NCI-H2196 treated with DMSO at 0.1 percent for 48 hours (cell line): ENCODE results near the gene EFCAB11.

Source experiments
- DNase-seq: peaks from one replicate; lab custom pipeline; 2025; ENCODE audit not compliant: unreplicated experiment; lab: John Stamatoyannopoulos, UW

The EFCAB11 gene

GRCh38 chr14:89828471-89829165 is 125.9 kb downstream of the EFCAB11 start:
- DNase-seq = no peak

DNA sequence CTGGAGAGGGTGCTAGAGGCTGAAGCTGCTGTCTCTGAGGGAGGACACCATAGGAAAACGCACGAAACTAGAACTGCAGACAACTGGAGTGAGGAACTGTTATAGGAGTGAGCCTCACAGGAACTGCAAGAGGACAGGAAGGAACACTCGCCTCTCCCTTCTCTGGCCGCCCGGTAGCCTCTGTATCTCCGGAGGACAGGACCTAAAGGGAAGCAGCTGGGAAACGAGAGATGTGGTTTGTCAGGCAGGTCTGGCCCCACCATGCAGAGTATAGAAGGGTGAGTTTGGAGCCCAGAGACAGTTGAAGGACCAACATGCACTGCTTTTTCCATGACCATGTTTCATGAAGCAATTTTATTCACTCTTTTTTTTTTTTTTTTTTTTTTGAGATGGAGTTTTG is 127.3 kb downstream of the EFCAB11 start:
- no peak for DNase-seq

DNA sequence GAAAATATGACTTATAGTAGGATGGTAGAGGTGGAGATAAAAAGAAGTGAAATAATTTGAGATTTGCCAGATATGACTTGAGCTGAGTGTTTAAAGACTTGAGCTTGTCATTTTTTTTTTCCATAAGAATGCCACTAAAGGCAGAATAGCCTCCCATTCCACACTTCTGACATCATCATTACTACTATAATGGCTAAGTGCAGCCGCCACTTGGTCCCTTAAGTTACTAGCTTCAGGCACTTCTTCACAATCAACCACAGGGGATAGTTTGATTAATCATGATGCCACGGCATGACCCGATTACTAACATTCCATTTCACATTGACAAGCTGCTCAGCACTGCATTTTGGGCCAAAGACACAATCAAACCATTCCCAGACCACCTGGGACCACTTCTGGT is 127.9 kb downstream of the EFCAB11 start:
- DNase-seq = no peak

DNA sequence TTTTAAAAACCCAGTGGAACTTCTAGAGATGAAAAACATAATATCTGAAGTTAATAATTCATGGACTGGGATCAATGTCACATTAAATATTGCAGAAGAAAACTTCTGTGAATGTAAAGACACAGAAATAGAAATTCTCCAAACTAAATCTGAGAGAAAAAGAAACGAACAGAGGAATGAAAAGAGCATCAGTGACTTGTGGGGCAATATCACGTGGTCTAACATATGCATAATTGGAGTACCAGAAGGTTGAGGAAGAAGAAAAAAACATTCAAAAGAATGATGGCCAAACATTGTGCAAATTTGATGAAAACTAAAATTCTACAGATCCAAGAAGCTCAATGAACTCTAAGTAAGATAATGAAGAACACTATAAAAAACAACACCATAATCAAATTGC is 130.8 kb downstream of the EFCAB11 start:
- no peak for DNase-seq

DNA sequence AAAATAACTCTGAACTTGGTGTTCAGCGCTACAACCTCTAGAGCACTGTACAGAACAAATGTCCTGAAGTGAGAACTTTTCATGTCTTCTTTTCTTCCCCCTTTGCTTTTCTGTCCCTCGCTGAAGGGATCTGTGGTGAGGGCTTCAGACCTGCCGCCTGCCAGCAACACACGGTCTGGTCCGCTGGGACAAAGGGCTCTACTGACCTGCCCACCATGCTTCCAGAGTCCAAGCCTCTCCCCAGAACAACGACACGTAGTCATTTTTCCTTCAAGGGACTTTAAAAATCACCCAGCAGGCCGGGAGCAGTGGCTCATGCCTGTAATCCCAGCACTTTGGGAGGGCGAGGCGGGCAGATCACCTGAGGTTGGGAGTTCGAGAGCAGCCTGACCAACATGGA is 140.4 kb downstream of the EFCAB11 start:
- DNase-seq = no peak

DNA sequence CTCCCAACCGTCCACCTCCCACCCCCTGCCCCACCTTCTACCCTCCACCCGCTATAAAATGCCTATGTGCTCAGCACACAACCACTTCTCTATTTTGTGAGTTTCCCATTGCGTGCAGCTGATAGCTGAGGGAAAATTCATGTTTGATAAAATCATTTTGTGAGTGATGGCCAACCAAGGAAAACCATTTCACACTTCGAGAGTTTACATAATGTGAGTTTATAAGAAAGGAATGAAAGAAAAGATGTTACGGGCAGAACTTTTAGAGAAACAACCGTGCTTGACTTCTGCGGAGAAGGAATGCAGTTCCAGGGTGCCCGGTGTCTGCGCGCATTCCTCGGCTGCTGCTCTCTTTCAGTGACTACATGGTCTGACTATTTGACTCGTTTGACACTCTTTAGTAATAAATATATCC is 140.9 kb downstream of the EFCAB11 start:
- DNase-seq = no peak

DNA sequence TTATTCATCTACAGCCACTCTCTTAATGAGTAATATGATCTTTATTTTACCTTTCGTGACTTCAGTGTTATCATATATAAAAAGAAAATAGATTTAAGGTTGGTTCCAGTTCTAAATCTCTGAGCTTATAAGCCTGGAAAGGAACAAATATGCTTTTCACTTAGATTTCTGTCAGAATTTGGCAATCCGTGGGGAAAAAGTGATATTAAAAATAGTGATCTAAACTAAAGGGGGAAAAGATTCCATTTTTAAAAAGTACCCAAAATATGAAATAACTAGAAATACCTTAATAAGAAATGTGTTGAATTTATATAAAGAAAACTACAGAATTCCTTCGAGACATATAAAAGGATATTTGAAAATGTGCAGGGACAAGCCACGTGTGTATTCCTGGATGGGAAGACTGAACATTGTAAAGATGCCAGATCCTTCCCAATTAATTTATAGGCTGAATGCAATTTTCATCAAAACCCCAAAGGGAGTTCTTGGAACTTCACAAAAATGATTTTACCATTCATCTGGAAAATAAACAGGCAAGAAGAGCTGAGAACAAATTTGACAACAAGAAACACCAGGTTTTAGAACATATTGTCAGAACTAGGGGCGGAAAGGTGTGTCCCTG is 142.5 kb downstream of the EFCAB11 start:
- no peak for DNase-seq

GRCh38 chr14:89810101-89810500 is 144.4 kb downstream of the EFCAB11 start:
- DNase-seq = no peak

DNA sequence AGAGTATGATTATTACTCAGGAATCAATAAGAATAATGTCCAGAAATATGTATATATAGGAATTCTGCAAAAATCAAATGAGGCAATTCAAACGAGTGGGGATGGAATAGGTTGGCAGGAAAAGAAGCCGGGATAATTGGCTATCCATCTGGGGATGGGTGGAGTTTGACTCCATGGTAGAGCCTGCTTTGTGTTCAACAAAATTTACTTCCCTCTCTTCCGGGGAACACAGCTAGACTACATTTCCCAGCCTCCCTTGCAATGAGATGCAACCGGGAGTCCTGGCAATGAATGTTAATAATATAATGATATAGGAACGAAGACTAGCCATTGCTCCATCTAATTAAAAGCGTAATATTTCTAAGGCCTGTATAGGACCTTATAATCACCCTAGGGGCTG is 146.6 kb downstream of the EFCAB11 start:
- no peak for DNase-seq

- no peak for DNase-seq
These were observed 147.4 kb downstream of the EFCAB11 start for GRCh38 chr14:89807151-89807550.

- no peak for DNase-seq
These were observed 148.1 kb downstream of the EFCAB11 start for GRCh38 chr14:89806451-89806850.

GRCh38 chr14:89805501-89805900 is 149.0 kb downstream of the EFCAB11 start:
- DNase-seq = no peak

DNA sequence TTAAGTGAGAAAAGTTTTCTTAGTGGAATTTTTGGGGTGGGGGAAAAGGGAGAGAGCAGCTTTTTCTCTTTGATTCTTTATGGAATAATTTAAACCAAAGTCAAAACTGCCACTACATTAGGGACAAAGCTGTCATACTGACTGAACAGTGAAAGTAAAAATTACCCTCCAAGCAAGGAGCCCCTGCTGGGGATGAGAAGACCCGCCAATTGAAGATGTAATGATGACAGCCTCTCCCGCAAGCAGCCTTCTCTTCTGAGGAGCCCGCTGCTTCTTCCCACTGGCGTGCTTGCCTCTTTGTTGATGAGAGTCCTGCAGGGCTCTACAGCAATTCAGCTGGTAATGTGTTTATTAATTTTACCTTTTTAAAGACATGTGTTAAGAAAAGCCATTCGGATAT is 151.0 kb downstream of the EFCAB11 start:
- DNase-seq = no peak

GRCh38 chr14:89801136-89801535 is 153.4 kb downstream of the EFCAB11 start:
- DNase-seq = no peak

DNA sequence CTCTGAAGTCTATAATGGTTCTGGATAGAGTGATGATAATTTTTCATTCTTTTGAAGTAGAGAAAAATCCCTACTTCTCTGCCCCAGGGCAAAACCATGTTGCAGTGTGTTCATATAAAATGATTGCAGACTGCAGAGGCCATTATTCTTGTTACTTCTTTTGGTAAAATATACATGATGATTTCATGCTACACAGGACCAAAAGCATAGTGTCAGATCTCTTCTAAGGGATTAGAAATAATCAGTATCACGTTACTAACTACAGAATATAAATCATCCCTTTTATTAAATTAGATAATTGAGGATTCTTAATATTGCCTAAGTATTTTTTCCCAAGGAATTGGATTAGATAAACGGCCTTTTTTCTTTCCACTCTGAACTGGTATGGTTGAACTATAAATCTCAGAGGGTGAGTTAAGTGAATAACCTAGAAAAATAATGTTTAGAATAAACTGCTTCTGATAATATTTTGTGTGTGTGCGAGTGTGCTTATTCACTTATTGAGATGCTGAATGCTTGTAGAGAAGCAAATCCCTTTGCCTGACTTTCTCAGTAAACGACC is 156.2 kb downstream of the EFCAB11 start:
- no peak for DNase-seq

DNA sequence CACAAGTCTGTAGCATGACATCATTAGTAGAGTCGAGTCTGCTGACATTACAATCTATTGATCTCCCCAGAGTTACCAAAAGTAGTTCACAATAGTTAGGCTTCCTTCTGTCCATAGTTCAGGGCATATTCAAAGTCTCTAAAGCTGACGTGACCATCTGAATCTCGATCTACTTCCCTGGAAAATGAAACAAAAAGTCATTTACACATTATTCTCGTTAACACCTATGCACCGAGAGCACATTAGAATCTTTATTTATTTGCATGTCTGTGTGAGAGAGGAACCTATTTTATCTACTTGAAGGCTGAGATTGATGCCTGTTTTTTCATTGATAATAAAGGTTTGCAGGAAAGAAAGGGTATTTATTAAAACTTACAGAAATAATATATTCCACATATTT is 157.4 kb downstream of the EFCAB11 start:
- no peak for DNase-seq

DNA sequence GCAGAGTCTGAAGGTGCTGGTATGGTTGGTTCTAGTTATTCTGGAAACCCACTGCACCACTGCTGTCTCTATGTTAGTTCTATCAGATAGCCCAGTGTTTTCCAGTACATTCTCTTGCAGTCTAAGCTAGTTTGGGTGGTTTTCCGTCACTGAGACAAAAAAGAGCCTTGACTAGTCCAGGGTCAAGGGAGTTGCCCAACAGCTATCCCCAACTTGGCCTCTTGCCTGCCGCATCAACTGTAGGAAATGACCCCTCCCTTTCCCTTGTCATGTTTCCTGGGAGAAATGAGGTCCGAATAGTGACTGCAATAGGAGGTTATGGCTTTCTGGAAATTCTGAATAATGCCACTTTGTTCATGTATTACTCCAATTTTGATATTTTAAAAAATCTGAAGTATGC is 160.4 kb downstream of the EFCAB11 start:
- no peak for DNase-seq

DNA sequence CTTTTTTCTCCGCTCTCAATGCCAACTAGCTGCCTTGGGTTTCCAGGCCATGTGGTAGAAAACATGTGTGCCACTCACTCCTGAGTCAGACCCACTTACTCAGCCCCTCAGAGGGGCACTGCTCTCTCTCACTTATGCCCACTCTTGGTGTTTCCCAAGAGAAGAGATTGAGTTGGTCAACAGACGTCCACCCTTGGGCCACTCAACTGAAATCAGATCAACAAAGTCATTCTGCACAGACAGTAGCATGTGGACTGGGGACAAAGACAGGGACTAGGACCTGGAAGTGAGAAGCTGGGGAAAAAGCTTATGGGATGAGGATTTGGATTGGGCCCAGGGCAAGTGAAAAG is 161.2 kb downstream of the EFCAB11 start:
- no peak for DNase-seq

GRCh38 chr14:89792489-89793366 is 161.8 kb downstream of the EFCAB11 start:
- no peak for DNase-seq

DNA sequence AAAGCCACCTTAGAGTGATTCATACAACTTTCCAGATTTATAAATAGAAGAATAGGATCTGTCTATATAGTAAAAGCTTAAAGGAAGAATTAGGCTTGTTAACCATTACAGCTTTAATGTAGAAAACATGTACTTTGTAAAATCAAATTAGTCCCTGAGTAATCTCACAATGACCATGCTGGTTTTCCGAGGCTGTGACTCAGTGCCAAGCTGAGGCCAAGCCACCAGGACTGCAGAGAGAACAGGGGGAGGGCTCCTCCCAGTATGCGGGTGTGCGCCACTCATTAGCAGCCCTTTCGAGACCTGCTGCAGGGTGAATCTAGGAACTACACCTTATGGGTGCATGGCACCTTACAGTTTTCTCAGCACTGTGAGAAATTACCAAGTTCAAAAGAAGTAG is 167.0 kb downstream of the EFCAB11 start:
- no peak for DNase-seq

DNA sequence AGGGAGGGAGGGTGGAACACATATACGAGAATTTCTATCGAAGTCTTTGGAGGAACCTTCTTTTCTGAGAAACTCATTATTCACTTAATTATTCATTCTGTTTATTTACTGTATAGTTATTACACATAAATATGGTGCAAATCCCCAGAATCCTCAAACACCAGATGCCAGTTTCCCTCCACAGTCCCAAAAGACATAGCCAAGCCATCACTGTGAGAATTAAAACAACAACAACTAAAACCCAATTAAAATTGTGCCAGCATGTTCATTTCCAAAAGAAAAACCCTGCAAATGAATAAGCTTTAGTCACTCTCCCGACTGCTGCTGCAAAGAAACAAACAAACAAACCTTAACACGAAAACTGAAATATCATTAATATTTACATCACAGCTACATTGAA is 173.5 kb downstream of the EFCAB11 start:
- no peak for DNase-seq

GRCh38 chr14:89779707-89780106 is 174.8 kb downstream of the EFCAB11 start:
- DNase-seq = no peak
